Activated T-cell treated with anti-CD3 and anti-CD28 coated beads for 1 hour (primary cell): ENCODE data around the gene CCHCR1.

ENCODE experiments used
- DNase-seq: peaks from one replicate; pipeline ENCODE4 v3.0.0-alpha.2; 2020; ENCODE audit warnings: low read depth

CCHCR1 gene

DNA sequence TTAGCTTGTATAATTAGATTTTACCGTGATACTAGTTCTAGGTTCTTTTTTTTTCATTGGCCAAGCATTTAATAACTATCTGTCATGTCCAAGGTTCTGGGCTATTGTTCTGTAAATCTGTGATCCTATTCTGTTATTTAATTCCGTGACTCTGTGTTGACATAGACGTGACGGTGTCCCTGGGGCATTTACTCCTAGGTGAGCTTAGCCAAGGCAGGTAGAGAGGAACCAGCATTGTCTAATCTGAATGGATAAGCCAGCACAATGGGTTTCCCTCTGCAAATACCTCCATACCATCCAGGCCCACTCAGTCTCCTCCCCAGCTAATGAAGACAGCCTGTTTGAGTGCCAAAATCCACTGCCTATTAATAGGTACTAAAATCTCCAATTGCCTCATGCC, 28.5 kb downstream of the CCHCR1 start:
- DNase-seq = no peak

- DNase-seq = peak; percentile 69
Observed at GRCh38 chr6:31128093-31128676, 29.4 kb downstream of the CCHCR1 start.

DNA sequence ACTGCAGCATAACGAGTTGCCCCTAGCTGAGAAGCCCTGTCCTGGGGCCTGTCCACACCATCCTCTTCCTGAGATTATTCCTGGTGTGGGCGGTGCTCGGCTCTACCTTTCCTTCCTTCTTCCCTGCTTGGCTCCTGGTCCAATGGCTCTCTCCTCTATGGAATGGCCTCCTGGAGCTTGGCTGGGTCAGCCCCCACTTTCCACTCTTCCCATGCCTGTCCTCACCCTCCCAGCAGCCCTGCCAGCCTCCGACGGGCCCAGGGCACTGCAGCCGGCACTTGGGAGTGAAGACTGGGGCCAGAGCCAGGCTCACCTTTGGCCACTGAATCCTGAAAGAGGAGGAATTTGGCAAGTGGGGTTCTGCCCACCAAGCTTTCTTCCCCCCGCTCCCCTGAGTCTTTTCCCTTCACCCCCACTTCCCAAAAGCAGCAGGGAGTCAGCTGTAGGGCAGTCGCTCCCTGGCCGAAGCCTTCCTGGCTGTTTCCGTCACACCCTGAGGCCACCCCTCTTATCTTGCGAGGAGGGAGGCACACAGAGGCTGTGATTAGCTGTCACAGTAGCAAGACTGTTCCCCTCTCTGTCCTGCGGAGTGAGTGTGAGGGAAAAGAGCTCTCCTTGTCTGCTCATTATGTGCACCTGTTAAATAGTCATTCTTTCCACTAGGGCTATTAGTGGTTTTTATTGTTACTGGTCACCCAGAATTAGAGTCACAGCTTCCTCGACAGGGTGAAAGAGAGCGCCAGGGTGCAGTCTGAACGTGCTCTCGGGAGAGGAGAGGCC, 31.0 kb downstream of the CCHCR1 start:
- no peak for DNase-seq

DNA sequence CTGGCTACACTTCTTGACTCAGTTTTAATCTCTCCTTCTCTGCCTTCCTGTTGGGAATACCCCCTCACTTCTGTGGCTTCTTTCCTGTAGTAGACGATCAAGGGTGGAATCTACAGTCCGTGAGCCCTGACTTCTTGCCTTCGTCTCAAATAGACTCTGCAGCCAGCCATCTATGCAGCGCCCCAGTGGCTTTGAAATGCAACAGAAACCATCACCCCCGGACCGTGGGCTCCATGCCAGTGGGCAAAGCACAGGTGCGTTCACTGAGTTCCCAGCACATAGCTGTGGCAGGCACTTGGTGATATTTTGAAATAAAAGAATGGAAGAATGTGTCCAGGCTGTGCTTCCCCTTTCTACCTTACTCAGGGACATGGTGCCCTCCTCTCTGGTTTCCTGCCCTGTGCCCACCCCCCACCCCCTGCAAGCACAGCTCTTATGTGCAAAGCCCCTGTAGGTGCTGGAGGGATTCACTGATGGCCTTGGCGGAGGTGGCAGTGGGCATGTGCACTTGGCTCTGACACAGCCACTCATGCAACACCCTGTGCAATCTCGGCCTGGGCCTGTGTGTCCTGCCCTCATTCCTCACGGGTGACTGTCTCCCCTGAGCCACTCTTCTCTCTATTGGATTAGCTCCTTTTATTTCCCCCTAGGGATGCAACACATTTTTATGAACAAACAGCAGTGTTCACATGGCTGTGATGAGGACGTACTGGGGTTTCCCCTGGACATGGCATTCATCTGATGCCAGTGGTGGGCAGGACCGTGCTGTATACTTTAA, 31.8 kb downstream of the CCHCR1 start:
- no peak for DNase-seq

DNA sequence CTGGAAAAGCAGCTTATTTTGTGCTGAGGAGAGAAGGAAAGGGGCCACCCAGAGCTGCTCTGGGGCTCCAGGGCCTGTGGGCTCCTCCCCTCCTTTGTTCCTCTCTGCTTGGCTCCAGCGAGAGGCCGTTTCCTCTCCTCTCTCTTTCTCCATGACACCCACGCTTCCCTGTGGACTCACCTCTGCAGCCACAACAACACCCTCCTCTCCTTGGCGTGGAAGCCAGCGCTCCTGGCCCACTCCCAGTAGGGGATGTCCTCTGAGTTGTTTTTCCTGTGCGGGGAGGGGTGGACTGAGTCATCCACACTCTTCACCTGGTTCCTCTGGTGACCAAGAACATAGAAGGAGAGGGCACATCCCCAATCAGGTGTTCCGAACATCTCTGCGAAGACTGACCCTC, 32.4 kb downstream of the CCHCR1 start:
- no peak for DNase-seq

DNA sequence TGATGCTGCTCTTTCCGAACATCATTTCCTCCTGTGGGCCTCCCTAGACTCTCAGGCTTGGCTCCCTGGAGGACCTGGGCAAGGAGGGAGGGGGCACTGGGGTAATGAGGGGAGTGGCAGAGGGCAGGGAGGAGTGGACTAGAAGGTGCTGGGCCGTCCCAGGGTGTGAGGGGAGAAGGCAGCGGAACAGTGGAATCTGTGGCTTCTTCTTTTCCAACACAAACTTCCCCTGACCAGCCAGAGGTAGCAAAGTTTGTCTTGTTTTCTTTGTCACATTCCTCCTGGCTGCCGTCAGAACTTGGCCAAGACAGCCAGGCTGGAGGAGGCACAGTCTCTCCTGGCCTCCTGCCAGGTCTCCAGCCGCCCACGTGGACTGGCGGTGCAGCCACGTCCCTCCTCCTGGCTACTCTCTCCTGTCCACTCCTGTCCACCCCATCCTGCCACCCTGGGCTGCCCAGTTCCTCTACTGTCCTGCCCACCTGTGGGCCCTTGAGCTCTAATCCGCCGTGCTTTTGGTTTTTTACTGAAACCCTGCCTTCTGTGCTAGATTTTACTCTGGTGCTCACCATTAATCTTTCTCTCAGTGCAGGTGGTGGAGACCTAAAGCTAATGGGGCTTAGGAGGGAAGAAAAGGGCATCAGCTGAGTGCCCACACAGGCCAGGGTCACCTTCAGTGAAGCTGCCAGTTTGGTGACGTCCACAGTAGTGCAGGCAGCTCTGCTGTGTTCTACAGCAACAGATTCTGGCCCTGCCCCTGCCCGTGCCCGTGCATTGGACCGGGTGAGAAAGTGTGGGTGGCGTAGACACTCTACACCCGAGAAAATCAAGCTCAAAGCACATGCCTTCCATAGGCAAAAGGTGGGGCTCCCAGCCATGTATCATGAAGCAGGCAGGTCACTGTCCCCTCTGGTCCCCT, 34.6 kb downstream of the CCHCR1 start:
- no peak for DNase-seq

DNA sequence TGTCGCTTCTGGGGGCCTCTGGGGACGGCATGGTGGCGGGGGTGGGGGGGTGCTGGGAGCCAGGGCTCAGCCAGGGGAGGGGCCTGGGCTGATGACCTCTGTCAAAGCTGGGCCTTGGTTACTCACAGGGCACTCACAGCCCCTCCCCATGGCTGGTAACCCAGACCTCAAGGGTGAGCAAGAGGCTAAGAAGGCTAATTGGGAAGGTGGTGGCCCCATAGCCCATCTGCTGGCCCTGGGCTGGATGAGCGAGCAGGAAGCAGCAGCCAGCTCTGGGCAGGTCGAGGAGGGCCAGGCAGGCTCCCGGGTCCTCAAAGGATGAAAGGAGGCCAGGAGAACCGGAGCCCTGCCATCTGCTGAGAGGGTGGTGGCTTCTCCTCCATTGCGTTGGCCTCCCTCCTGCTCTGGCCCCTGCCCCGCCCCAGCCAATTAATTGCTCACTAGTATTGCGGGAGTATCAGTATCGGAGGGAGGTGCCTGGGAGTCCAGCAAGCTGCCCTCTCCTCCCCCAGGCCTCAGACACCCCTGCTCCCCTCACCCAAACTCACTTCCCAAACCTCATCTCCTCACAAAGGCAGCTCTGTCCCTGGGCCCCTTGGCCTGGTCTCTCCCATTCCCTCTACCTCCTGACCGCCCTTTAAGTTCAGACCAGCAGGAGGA, 36.3 kb downstream of the CCHCR1 start:
- DNase-seq = no peak

DNA sequence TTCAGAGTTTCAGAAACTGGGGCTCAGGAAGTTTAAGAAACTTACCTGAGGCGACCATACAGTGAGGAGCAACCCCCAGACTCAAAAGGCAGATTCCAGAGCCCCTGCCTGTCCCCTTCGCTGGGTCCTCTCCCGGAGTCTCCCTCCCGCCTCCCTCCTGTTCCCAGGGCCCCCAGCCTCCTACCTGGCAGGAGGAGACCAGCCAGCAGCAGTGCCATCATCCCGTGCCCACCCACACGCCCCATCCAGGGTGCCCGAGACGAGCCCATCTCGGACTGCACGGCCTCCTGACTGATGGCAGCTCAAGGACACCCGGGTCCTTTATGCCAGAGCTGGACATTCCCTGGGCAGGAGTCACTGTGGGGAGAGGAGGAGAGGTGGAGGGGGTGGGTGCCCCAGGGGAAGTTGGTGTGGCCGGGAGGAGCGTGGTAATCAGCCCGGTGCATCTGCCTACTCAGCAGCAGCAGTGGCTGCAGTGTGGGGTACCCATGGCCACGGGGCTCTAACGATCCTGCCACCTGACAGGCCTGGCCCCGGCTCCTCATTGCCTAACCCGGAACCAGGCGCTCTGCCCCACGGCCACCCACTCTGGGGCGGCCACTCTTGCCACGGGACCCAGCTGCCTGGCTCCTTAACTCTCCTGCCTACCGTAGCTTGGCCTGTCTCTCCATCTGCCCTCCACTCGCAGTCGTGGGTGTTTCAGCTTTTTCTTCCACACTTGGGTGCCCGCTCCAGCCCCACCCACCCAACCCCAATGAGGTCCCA, 37.3 kb downstream of the CCHCR1 start, which contains the start of gene CDSN:
Gene CDSN, minus strand, starts transcription at position 296 of the 765 bp plus-strand sequence. Its CDS starts 27 bp downstream, at position 269.
- DNase-seq = no peak

- no peak for DNase-seq
Observed at GRCh38 chr6:31118178-31118577, 39.4 kb downstream of the CCHCR1 start.

DNA sequence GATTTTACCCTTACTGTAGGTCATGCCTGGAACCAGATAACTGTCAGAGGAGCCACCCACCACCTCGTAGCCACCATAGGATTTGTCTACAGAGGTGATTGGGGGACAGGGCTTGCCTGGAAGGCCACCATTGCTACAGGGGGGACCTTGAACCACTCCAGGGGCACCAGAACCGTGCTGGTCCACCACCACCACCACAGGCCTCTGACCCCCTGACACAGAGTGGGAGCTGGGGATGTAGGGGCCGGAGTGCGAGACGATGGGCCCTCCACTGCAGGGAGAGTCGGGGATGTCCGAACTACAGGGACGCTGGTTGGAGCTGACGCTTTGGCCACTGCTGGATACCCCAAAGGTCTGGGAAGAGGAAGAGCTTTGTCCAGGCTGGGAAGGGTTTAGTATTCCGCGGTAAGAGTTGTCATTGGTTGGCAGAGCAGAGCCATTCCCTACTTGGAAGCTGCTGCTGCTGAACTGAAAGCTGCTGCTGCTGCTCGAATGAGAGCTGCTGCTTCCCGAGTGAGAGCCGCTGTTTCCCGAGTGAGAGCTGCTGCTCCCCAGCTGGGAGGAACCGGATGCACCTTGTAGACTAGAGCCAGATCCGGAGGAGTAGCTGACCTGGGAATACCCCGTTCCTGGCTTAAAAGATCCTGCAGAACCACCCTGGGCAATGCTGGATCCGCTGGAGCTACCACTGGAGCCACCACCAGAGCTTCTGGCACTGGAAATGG, 40.8 kb downstream of the CCHCR1 start:
- DNase-seq = no peak

- DNase-seq = no peak
Observed at GRCh38 chr6:31115941-31116560, 41.6 kb downstream of the CCHCR1 start.

- no peak for DNase-seq
Observed at GRCh38 chr6:31114970-31115849, 42.4 kb downstream of the CCHCR1 start.

DNA sequence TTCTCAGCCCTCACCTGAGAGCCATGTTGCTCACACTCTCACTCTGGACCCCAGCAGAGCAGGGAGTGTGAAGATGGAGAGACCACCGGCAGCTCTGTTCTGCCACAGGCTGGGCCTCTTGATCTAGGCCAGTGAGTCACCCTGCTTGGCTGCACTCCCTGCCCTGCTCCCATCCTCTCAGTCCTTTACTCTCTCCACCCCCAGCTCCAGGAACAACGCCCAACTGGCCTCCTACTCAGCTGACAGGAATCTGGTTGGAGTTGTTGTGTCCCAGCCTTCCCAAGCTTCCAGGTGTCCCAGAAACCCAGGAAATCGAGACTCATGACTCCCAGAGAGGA, 43.1 kb downstream of the CCHCR1 start, which contains the start of gene PSORS1C1:
Gene PSORS1C1, plus strand, starts transcription at position 260 of the 338 bp plus-strand sequence. CDS start 14,833 bp downstream, outside the sequence.
- no peak for DNase-seq

- DNase-seq = no peak
Observed at GRCh38 chr6:31113861-31114540, 43.6 kb downstream of the CCHCR1 start.

DNA sequence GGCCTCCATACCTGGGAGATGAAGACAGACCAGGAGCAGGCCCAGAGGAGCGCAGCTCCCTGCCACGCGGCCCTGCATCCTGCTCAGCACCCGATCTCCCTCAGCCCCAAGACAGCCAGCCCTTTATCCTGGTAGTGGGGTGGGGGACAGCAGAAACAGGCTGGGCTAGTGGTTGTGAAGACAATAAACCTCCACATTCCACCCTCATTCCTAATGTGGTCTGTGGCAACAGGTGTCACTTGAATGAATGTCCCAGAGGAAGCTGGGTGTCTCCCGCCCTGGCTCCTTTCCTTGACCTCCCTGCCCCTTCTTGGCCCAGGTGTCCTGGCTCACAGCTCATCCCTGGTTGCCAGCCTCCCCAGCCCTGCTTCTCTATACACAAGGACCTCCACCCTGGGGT, 45.1 kb downstream of the CCHCR1 start, which contains the start of gene C6orf15:
Gene C6orf15, minus strand, starts transcription at position 98 of the 400 bp plus-strand sequence. Its CDS starts 20 bp downstream, at position 78.
- DNase-seq = no peak

DNA sequence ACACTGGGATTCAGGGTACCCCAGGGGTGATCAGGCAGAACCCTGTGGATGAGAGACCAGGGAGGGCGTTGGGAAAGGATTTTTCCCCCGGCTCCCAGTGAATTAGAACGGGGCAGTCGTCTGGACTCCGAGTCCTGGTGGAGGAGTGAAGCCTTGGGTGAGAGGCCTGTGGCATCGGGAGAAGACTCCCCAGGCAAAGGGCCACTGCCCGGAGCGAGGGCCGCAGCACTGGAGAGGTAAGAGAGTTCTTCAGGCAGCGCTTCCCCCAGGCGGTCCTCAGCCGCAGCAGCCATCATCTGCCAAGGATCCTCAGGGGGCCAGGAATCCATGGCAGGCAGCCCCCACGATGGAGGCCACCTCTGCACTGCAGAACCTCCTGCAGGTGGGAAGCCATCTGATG, 45.9 kb downstream of the CCHCR1 start:
- DNase-seq = no peak

DNA sequence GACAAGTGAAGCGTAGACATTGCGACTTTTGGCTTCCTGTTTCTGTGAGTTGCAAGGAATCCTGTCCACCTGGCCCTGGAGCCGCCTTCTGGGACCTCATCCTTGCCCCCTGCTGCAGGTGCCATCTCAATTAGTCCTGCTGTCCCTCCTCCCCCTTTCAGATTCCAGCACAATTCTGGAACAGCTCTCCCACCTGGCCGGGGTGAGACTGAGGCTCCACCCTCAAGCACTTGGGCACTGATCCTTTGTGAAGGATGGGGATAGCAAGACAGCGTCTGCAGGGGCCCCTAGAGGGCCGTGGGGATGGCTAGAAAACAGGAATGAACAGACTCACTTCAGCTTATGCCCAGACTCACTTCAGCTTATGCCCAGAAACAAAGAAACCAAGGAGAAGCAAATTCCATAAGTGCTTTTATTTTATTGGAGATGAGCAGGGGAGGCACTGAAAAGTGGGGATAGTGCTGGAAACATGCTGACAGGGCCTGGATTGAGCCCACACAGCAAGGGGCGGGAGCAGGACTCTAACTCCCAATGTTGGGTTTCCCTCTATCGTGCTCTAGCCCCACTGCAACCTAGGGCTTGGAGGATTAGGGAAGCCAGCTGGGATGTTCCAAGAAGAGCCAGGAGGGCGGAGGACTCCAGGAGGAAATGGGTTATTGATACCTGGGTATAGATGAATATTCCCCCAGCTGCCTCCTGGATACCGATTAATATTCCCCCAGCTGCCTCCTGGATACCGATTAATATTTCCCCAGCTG, 46.6 kb downstream of the CCHCR1 start:
- DNase-seq = no peak
